Daoy (cell line): ENCODE results near the gene CPNE7. TPM values are rescaled to one million over a fixed set of nuclear protein-coding genes. Genes with fewer than 3 reads are reported as not detected.
"Not testable (repeated sequence)": the region's sequence is repeated elsewhere in the genome, so short reads cannot be mapped to it uniquely, and the experiment has no call there.

ENCODE experiments used
- DNase-seq: peaks from one replicate; pipeline ENCODE4 v3.0.0-alpha.2; 2015; ENCODE audit warnings: low read depth
- total RNA-seq: library from RNA; depleted of rRNA; stranded (reverse); fragments of >200 nt; shearing (Covaris generic); gene quantifications from 2 replicates; pipeline ENCODE4 v1.2.3, GENCODE V29; 2014

Gene CPNE7
- total RNA-seq, 1 experiment from 2014 or later: 3.4 TPM

DNA sequence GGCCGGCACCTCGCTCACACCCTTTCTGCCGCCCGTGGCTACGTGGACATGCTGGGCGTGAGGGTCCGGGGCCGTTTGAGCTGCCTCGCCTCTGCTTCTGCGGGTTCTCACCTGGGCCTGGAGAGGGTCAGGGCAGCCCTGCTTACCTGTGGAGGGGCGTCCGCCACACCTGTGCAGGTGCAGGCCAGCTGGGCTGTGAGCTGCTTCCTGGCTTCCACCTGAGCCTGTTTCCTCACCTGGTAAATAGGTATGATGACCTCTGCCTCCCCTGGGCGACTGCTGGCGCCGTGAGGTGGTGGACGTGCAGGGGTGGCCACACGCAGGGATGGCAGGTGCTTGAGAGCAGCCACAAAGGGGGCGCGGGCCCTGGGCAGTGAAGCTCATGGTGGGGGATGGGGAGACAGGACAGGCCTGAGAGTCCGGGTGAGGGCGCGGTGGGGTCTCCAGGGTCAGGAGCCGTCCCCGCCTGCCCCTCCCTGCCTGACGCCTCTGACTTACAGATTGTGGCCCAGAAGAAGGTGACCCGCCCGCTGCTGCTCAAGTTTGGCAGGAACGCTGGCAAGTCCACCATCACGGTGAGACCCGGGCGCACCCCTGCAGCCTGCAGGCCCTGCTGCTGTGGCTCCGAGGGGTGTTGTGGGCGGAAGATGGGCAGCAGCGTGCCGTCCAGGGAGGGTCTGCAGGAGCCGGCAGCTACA, 7.8 kb downstream of the CPNE7 start:
- no peak for DNase-seq

DNA sequence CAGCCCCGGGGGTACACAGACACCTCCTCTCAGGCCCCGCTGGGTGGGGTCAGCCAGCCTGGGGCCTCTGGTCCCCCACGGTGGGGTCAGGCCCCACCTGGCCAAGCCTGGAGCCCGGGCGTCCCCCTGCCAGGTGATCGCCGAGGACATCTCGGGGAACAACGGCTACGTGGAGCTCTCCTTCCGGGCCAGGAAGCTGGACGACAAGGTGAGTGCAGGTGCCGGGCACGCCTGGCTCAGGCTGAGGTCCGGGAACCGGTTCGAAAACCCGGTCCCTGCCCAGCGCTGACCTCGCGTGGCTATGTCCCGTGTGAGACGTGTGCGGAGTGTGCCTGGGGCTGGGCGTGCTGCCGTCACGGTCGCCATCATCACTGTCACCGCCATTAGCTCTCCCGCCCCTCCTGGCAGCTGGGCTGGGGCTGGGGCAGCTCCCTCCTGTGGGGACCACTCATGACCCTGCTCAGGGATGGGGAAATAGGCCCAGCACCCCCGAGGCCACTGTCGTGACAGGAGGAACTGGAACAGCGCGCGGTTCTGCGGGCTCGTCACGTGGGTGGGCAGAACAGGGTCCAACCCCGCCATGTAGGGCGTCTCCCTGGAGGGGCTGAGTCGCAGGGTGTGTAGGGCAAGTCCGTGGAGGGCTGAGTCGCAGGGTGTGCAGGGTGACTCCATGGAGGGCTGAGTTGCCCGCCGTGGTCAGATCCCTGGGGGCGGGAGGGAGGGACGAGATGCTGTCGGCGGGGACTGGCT, 8.5 kb downstream of the CPNE7 start:
- DNase-seq: no peak

GRCh38 chr16:89584768-89585549, 9.4 kb downstream of the CPNE7 start:
- no peak for DNase-seq

GRCh38 chr16:89586218-89586617, 10.7 kb downstream of the CPNE7 start:
- no peak for DNase-seq

GRCh38 chr16:89586853-89587252, 11.3 kb downstream of the CPNE7 start:
- no peak for DNase-seq

DNA sequence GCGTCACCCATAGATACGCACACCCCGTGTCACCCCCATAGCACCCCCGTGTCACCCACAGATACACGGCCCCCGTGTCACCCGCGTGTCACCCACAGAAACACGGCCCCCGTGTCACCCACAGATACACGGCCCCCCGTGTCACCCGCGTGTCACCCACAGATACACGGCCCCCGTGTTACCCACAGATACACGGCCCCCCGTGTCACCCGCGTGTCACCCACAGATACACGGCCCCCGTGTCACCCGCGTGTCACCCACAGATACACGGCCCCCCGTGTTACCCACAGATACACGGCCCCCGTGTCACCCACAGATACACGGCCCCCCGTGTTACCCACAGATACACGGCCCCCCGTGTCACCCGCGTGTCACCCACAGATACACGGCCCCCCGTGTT, 12.1 kb downstream of the CPNE7 start:
- DNase-seq: not testable (repeated sequence)

- DNase-seq: no peak
These were observed 13.0 kb downstream of the CPNE7 start for GRCh38 chr16:89588413-89589109.

DNA sequence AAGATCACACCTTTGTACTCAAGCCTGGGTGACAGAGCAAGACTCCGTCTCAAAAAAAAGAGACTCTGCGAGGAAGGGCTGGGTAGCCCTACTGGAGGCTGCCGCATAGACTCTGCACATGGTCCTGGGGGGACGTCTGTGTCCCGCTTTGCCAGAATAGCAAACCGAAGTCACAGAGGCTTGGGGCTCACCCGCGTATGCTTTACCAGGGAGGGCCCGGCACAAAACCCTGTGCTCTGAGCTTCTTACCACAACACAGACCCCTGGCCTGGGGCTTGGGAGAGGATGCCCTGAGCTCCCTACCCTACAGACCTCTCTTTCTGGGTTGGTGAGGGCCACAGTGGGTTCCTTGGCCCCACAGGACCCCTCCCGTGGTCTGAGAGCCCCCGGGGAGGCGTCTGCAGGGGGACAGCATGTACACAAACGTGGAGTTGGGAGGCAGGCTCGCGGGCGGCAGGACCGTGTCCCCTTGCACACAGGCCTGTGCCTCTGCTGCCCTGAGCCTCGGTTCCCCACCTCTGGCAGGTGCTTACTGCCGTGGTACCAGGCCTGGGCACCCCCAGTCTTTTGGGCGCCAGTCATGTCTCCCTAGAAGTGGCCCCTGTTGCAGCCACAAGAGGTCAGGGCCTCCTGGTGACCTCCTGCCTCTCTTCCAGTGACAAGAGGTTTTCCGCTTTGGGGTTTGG, 13.8 kb downstream of the CPNE7 start:
- no peak for DNase-seq

DNA sequence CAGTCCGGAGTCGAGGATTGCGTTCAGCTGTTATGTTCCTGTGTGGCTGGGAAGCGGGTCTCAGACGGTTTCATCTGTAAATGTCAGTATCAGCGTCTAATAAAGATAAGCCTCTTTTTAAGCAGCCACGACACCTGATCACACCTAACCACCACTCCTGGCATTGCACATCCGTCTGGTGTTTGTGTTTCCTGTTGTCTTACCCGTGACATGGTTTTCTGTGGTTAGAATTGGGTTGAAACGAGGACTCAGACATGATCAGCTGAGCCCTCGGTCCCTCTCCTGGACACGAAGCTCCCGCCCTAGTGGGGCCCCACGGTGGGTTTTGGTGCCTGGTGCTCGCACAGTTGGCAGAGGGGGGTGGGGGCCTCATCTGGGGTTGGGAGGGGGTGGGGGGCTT, 18.3 kb downstream of the CPNE7 start:
- DNase-seq: no peak

DNA sequence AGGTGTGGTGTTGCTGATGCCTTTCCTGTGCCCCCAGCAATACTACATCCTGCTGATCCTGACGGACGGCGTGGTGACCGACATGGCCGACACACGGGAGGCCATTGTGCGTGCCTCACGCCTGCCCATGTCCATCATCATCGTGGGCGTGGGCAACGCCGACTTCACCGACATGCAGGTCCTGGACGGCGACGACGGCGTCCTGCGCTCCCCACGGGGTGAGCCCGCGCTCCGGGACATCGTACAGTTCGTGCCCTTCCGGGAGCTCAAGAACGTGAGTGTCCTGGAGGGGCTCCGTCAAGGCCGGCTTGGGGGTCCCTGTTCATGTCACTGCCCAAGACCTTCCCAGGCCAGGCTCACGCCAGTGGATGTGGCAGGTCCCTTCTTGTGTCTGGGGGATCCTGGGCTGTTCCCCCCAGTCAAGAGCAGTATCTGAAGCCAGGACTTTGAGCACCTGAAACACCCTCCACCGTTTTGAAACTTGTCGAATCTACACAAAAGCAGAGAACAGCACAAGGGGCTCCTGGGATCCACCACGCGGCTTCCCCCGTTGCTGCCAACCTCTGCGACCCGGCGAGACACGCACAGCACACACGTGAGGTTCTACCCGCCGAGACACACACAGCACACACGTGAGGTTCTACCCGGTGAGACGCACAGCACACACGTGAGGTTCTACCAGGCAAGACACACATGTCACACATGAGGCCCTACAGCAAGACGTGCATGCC, 19.9 kb downstream of the CPNE7 start:
- DNase-seq: no peak

DNA sequence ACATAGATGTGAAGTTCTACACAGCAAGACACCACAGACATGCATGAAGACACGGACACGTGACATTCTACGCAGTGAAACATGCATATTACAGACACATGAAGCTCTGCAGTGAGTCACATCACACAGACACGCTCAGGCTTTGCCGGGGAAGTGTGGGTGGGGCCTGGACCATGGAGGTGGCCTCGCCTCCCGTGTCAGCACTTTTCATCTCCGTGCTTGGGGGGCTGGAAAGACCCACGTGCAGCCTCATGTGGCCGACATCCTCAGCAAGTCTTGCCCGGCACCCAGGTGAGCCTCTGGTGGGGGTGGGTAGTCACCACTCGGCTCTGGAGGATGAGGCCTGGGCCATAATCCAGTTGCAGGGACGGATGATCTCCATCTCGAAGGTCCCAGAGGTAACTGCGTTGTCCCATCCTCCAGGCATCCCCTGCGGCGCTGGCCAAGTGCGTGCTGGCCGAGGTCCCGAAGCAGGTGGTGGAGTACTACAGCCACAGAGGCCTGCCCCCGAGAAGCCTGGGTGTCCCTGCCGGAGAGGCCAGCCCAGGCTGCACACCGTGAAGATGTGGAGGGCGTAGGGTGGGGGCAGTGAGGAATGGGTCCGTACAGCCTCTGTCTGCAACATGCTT, 20.6 kb downstream of the CPNE7 start:
- no peak for DNase-seq

DNA sequence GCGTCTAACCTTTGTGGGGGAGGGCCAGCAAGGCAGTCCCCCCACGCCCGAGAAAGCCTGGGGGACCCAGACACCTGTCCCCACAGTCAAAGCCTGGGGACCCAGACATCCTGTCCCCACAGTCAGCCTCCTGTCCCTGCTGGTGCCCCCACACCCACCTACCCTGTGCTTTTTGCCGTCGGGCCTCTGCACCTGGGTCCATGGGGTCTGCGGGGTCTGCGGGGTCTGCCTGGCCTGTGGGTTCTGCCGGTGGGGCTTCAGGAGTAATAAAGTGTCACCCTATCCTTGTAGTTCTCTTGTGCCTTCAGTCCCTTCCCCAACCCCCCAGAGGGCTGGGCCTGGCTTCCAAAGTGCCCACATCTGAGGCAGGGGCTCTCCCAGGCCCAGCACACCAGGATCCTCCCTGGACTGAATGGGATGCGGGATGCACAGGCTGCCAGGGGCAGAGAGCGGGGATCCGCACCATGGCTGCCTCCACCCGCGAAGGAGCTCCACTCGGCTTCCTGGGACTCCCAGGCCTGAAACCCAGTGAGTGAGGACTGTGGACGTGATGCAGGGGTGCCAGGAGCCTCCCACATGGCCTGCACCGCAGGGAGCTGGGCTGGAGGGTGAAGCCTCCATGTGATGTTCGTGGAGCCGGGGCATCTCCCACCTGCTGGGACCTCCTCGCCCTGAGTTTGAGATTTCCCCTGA, 21.5 kb downstream of the CPNE7 start:
- DNase-seq: no peak

GRCh38 chr16:89598199-89598598, 22.6 kb downstream of the CPNE7 start:
- DNase-seq: no peak

GRCh38 chr16:89599451-89599858, 23.9 kb downstream of the CPNE7 start:
- peak; percentile 59 for DNase-seq

DNA sequence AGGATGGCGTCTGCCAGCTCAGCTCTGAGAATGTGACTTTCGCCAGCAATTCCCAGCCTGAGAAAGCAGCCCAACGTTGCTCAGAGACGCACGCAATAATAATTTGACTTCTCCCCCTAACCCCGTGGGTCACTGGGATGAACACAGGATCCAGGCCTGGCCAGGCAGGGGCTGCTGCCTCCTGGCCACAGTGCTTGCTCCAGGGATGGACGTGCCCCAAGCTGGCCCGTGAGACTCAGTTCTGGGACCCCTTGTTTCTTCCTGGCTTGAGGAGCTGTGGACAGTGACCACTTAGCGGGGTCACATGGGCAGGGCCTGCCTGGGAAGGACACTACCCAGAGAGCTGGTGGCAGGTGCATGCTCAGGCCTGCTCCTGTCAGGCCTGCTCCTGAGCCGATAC, 24.3 kb downstream of the CPNE7 start:
- DNase-seq: no peak

DNA sequence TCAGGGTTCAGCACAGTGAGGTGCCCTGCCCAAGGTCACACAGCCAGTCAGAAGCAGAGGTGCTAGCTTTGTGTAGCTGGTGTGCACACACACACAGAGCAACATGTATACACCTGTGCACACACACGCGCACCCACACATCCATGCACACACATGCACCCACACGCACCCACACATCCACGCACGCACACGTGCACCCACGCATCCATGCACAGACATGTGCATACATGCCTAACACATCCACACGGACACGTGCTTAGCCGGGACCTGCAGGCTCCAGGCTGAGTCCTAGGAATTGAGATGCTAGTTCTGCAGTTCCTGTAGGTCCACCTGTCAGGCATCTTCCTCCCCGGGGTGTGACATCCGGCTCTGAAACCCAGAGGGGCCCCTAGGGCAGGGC, 24.9 kb downstream of the CPNE7 start:
- DNase-seq: no peak

DNA sequence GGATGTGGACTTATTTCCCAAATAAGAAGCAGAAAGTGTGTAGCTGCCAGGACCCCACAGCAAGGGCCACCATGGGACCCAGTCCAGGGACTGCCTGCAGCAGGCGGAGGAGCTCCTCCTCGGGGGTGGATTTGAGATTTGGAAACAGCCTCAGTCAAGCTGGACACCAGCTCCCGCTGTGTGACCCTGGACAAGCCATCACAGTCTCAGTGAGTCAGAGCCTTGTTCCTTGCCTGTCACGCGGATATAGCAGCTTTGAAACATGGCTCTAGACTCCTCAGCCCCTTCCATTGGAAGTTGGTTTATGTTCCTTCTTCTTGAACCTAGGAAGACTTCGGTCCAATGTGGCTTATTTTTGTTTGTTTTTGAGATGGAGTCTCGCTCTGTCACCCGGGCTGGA, 25.4 kb downstream of the CPNE7 start:
- DNase-seq: no peak

GRCh38 chr16:89601906-89602272, 26.3 kb downstream of the CPNE7 start:
- peak; percentile 33 for DNase-seq

GRCh38 chr16:89602273-89602951, 26.9 kb downstream of the CPNE7 start:
- DNase-seq: peak; percentile 91
